Breast epithelium (tissue), 3 donors: ENCODE data around the gene ANKRD37.

Source experiments
- POLR2A ChIP-seq: fragments of 450-650 bp; IDR thresholded peaks from one replicate; pipeline ENCODE4 v1.6.1; 2016; ENCODE audit warnings: antibody characterized with exemption, mild to moderate bottlenecking, moderate library complexity
- POLR2AphosphoS5 ChIP-seq, 3 donors: sonication (generic); formaldehyde crosslinking; IDR thresholded peaks; one replicate each; pipeline ENCODE4 v1.6.1; 2017; ENCODE audit warnings: antibody characterized with exemption in 3 of 3
- TF ChIP-seq, protein P1 (sequence below), 3 donors: fragments of 450-650 bp; IDR thresholded peaks; one replicate each; pipeline ENCODE4 v1.5.1; 2016 to 2017; ENCODE audit warnings: antibody characterized with exemption in 3 of 3, mild to moderate bottlenecking in 3 of 3, moderate library complexity in 3 of 3

- TF ChIP-seq POLR2A, result no peak
- TF ChIP-seq, protein P1, sequence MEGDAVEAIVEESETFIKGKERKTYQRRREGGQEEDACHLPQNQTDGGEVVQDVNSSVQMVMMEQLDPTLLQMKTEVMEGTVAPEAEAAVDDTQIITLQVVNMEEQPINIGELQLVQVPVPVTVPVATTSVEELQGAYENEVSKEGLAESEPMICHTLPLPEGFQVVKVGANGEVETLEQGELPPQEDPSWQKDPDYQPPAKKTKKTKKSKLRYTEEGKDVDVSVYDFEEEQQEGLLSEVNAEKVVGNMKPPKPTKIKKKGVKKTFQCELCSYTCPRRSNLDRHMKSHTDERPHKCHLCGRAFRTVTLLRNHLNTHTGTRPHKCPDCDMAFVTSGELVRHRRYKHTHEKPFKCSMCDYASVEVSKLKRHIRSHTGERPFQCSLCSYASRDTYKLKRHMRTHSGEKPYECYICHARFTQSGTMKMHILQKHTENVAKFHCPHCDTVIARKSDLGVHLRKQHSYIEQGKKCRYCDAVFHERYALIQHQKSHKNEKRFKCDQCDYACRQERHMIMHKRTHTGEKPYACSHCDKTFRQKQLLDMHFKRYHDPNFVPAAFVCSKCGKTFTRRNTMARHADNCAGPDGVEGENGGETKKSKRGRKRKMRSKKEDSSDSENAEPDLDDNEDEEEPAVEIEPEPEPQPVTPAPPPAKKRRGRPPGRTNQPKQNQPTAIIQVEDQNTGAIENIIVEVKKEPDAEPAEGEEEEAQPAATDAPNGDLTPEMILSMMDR (IDR thresholded peaks at IDR 0.05), result no peak
- no peak for TF ChIP-seq POLR2AphosphoS5 (IDR thresholded peaks at IDR 0.05)
Measured at GRCh38 chr4:185358514-185358913, 38.1 kb upstream of the ANKRD37 start.
